ENCODE measurements around the gene MAP1B.

The MAP1B gene

GRCh38 chr5:72206160-72206559 lies 98.9 kb downstream of the MAP1B start:
- no peak overlapping the region for H3K27ac ChIP-seq
- TF ChIP-seq CTCF (conservative IDR thresholded peaks at IDR 0.05) = no peak

GRCh38 chr5:72206994-72207393 lies 99.7 kb downstream of the MAP1B start:
- H3K27ac ChIP-seq = no peak overlapping the region

GRCh38 chr5:72208324-72208926 lies 101.2 kb downstream of the MAP1B start:
- no peak overlapping the region for H3K27ac ChIP-seq
- TF ChIP-seq CTCF (conservative IDR thresholded peaks at IDR 0.05) = no peak

More at GRCh38 chr5:72206994-72207393, 99.7 kb downstream of the MAP1B start:
- no peak for TF ChIP-seq CTCF (conservative IDR thresholded peaks at IDR 0.05)

- no peak overlapping the region for H3K27ac ChIP-seq
- no peak for TF ChIP-seq CTCF (conservative IDR thresholded peaks at IDR 0.05)
These were observed 102.2 kb downstream of the MAP1B start for GRCh38 chr5:72209147-72210115.

GRCh38 chr5:72210888-72211678 lies 103.8 kb downstream of the MAP1B start:
- no peak for TF ChIP-seq CTCF (conservative IDR thresholded peaks at IDR 0.05)
- no peak overlapping the region for H3K27ac ChIP-seq

GRCh38 chr5:72212171-72212570 lies 104.9 kb downstream of the MAP1B start:
- no peak for TF ChIP-seq CTCF (conservative IDR thresholded peaks at IDR 0.05)
- no peak overlapping the region for H3K27ac ChIP-seq

GRCh38 chr5:72213482-72213881 lies 106.2 kb downstream of the MAP1B start:
- no peak overlapping the region for H3K27ac ChIP-seq
- TF ChIP-seq CTCF (conservative IDR thresholded peaks at IDR 0.05) = no peak

All from VCaP (cell line).